Naive thymus-derived CD4-positive, alpha-beta T cell (primary cell): ENCODE data around the gene PWWP2A. TPM values are rescaled to one million over a fixed set of nuclear protein-coding genes. Genes with fewer than 3 reads are reported as not detected.

ENCODE experiments used
- ATAC-seq: fragments of 150-1000 bp; cut with Tn5 transposase; 2 replicates; pipeline ENCODE4 v1.10.0; 2021; ENCODE audit warnings: mild to moderate bottlenecking, moderate library complexity
- CTCF ChIA-PET: fragments of 350-600 bp; sonication (Branson Sonifier 250); formaldehyde crosslinking; loops from one replicate; lab custom pipeline; 2021; ENCODE audit warnings: antibody characterized with exemption; lab: Charles Lee
- POLR2A ChIA-PET: fragments of 350-600 bp; sonication (Branson Sonifier 250); formaldehyde crosslinking; loops from one replicate; lab custom pipeline; 2021; ENCODE audit warnings: antibody characterized with exemption, inconsistent platforms; lab: Charles Lee
- DNase-seq, 9 donors: peaks; one replicate each; pipeline versions ENCODE4 v3.0.0 to v3.0.0-alpha.2; 2020 to 2022; ENCODE audit warnings: mixed read lengths in 1 of 9
- H3K27ac ChIP-seq: one replicate; pipeline ENCODE4 v1.7.0; 2013; ENCODE audit warnings: mild to moderate bottlenecking, low read depth, low read length, moderate library complexity
- H3K27me3 ChIP-seq, 2 donors: one replicate each; pipeline ENCODE4 v1.7.0; 2013; ENCODE audit warnings: low read length in 2 of 2, mild to moderate bottlenecking in 2 of 2, moderate library complexity in 2 of 2; ENCODE audit not compliant: control insufficient read depth in 2 of 2, insufficient read depth in 2 of 2
- H3K36me3 ChIP-seq, 3 experiments: 1 replicate in 2 of 3; 2 replicates in 1 of 3; pipeline ENCODE4 v1.7.0; 2013; ENCODE audit warnings: low read length in 3 of 3, mild to moderate bottlenecking in 3 of 3, moderate library complexity in 1 of 3; ENCODE audit not compliant: insufficient read depth in 3 of 3, control insufficient read depth in 2 of 3
- H3K4me1 ChIP-seq, 2 donors: one replicate each; pipeline ENCODE4 v1.7.0; 2013; ENCODE audit warnings: low read length in 2 of 2, mild to moderate bottlenecking in 2 of 2, moderate library complexity in 1 of 2; ENCODE audit not compliant: control insufficient read depth in 2 of 2, insufficient read depth in 2 of 2
- H3K4me3 ChIP-seq: 2 replicates; pipeline ENCODE4 v1.7.0; 2013; ENCODE audit warnings: mild to moderate bottlenecking, low read length
- H3K9me3 ChIP-seq, 3 experiments: 1 replicate in 2 of 3; 2 replicates in 1 of 3; pipeline ENCODE4 v1.7.0; 2013; ENCODE audit warnings: low read length in 3 of 3; ENCODE audit not compliant: control insufficient read depth in 2 of 3
- H3K27ac Mint-ChIP-seq, 9 donors: one replicate each; pipeline ENCODE4 v1.8.0; 2020 to 2022; ENCODE audit warnings: mixed read lengths in 9 of 9, mild to moderate bottlenecking in 8 of 9, moderate library complexity in 5 of 9, inconsistent platforms in 2 of 9
- H3K27me3 Mint-ChIP-seq, 5 donors: one replicate each; pipeline ENCODE4 v1.8.0; 2021 to 2022; ENCODE audit warnings: mixed read lengths in 5 of 5, mild to moderate bottlenecking in 1 of 5
- H3K36me3 Mint-ChIP-seq, 5 donors: one replicate each; pipeline ENCODE4 v1.8.0; 2020 to 2022; ENCODE audit warnings: mixed read lengths in 5 of 5, mild to moderate bottlenecking in 3 of 5, inconsistent platforms in 1 of 5
- H3K4me1 Mint-ChIP-seq, 7 donors: one replicate each; pipeline ENCODE4 v1.8.0; 2020 to 2022; ENCODE audit warnings: mixed read lengths in 7 of 7, mild to moderate bottlenecking in 3 of 7, inconsistent platforms in 1 of 7
- H3K4me3 Mint-ChIP-seq, 10 donors: one replicate each; pipeline ENCODE4 v1.8.0; 2020 to 2022; ENCODE audit warnings: mild to moderate bottlenecking in 10 of 10, mixed read lengths in 10 of 10, moderate library complexity in 6 of 10, inconsistent platforms in 2 of 10
- H3K9me3 Mint-ChIP-seq, 11 donors: one replicate each; pipeline ENCODE4 v1.8.0; 2020 to 2022; ENCODE audit warnings: mixed read lengths in 11 of 11, mild to moderate bottlenecking in 4 of 11, inconsistent platforms in 1 of 11, moderate library complexity in 1 of 11
- intact Hi-C, 2 donors: fragments of 100-400 bp; cut with micrococcal nuclease; formaldehyde crosslinking; loops; one replicate each; pipeline ENCODE4 v1.15.1; 2023
- polyA plus RNA-seq, 2 donors: library from polyadenylated mRNA; unstranded; fragments of 300-500 nt; fragmentation: Illumina TruSeq; gene quantifications; one replicate each; pipeline ENCODE4 v1.2.3, GENCODE V29; 2021
- total RNA-seq, 6 experiments: library from RNA in 5 of 6; stranded (reverse) in 5 of 6; gene quantifications; 1 replicate in 5 of 6; 2 replicates in 1 of 6; pipeline ENCODE4 v1.2.3 and lab custom pipeline; 2021 to 2026

PWWP2A gene
- total and polyA plus RNA-seq, 7 experiments from 2014 or later = 21.2 to 43.6 (median 28.1) TPM

GRCh38 chr5:160044391-160044804, 74.9 kb downstream of the PWWP2A start:
- H3K4me1 ChIP-seq = no peaks in the 10 kb centered on the region
- Mint-ChIP-seq H3K27ac (peak overlapping the region in 1 of 9 donors; percentile 17), H3K4me1 (peaks cover 0 to 6% (median 4%) of the 10 kb centered on the region in 7 donors), H3K36me3 (peaks cover 6 to 51% (median 30%) of the 10 kb centered on the region in 5 donors), H3K4me3 (no peak overlapping the region), H3K27me3 (no peaks in the 10 kb centered on the region), H3K9me3 (no peaks in the 10 kb centered on the region)
- ATAC-seq (no peak), DNase-seq (no peak)
- intact Hi-C loops = no loop called here
- no peak overlapping the region for H3K4me3 ChIP-seq
- peaks cover 0 to 43% (median 5%) of the 10 kb centered on the region in 3 experiments for H3K36me3 ChIP-seq
- no peaks in the 10 kb centered on the region for H3K27me3 ChIP-seq
- POLR2A ChIA-PET = no interaction called here
- H3K27ac ChIP-seq = no peak overlapping the region
- H3K9me3 ChIP-seq = no peaks in the 10 kb centered on the region
- CTCF ChIA-PET = no interaction called here

- Mint-ChIP-seq H3K4me3 (no peak overlapping the region), H3K4me1 (peaks cover 0 to 5% (median 3%) of the 10 kb centered on the region in 7 donors), H3K9me3 (no peaks in the 10 kb centered on the region), H3K27ac (no peak overlapping the region), H3K36me3 (peaks cover 4 to 50% (median 26%) of the 10 kb centered on the region in 5 donors), H3K27me3 (no peaks in the 10 kb centered on the region)
- H3K36me3 ChIP-seq = peaks cover 0 to 43% (median 2%) of the 10 kb centered on the region in 3 experiments
- DNase-seq = no peak
- intact Hi-C loops = no loop called here
- no peak overlapping the region for H3K4me3 ChIP-seq
- no peaks in the 10 kb centered on the region for H3K9me3 ChIP-seq
- H3K4me1 ChIP-seq = no peaks in the 10 kb centered on the region
- no peaks in the 10 kb centered on the region for H3K27me3 ChIP-seq
- no peak for ATAC-seq
- ChIA-PET POLR2A (no interaction called here), CTCF (no interaction called here)
- no peak overlapping the region for H3K27ac ChIP-seq
Measured at GRCh38 chr5:160042671-160043070, 76.6 kb downstream of the PWWP2A start.

Other genes with a start within 250 kb of the PWWP2A start
- gene ADRA1B, start 203.0 kb downstream of the PWWP2A start, total RNA-seq = under 1 TPM in 1 of 5 experiments, not detected in 4; 0.10 TPM
- gene ADRA1B, start 203.0 kb downstream of the PWWP2A start, polyA plus RNA-seq = not detected
- 10 to 100 TPM; 24.3 to 56.5 (median 41.7) TPM for gene TTC1, start 110.3 kb downstream of the PWWP2A start, total RNA-seq
- gene TTC1, start 110.3 kb downstream of the PWWP2A start, polyA plus RNA-seq = 10 to 100 TPM; 78.2 to 86.4 TPM
- gene FABP6, start 110.1 kb upstream of the PWWP2A start, total RNA-seq = under 1 TPM in 1 of 5 experiments, not detected in 4; 0.60 TPM
- gene FABP6, start 110.1 kb upstream of the PWWP2A start, polyA plus RNA-seq = not detected
- 1 to 10 TPM in 1 of 5 experiments, under 1 TPM in 1, not detected in 3; 0.42 to 2.3 TPM for gene CCNJL, start 193.1 kb upstream of the PWWP2A start, total RNA-seq
- gene CCNJL, start 193.1 kb upstream of the PWWP2A start, polyA plus RNA-seq = not detected